ENCODE measurements around the gene COL4A6. TPM values are rescaled to one million over a fixed set of nuclear protein-coding genes. Genes with fewer than 3 reads are reported as not detected.
"Not testable (repeated sequence)": the region's sequence is repeated elsewhere in the genome, so short reads cannot be mapped to it uniquely, and the experiment has no call there.

COL4A6 gene
- total RNA-seq, 2 experiments from 2014 or later = not detected

DNA sequence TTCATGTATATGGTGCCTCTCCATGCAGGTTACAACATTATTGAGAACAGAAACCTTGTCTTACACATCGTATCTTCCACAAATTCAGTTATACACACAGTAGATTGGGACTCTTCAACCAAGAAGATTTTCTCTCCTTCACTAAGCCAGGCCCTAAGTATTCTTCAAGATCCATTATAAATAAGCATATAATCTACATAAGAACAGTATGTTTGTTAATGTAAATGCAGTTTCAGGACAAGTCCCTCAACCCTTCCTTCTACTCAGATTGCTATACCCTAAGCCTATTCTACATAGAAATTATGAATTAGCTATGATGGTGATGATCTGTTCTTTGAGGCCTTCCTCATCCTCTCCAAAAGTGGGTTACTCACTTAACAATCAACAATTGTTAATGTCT is 41.2 kb downstream of the COL4A6 start:
- Histone ChIP-seq H3K79me2 (ENCODE audit: insufficient read depth, low read depth, low read length) (no peaks in the 10 kb centered on the region), H3K4me3 (ENCODE audit: low read depth, low read length, poor library complexity, severe bottlenecking) (no peak overlapping the region), H3K4me2 (ENCODE audit: low read length) (no peak overlapping the region), H3K4me1 (ENCODE audit: insufficient read depth, low read length, poor library complexity, severe bottlenecking) (no peaks in the 10 kb centered on the region), H3K9me2 (ENCODE audit: insufficient read depth, low read length) (no peaks in the 10 kb centered on the region), H3K27ac (ENCODE audit: low read depth, low read length, poor library complexity, severe bottlenecking) (no peak overlapping the region), H3K36me3 (ENCODE audit: insufficient read depth, low read length) (no peaks in the 10 kb centered on the region), H2AFZ (ENCODE audit: low read length) (no peak overlapping the region), H4K20me1 (ENCODE audit: insufficient read depth, low read length) (no peaks in the 10 kb centered on the region), H3K9me3 (ENCODE audit: low read length) (no peaks in the 10 kb centered on the region)
- no peak for DNase-seq (ENCODE audit: low spot score)
- intact Hi-C loops (cut with micrococcal nuclease; ENCODE audit: unreplicated experiment) = no loop called here
- no TSS peak for BruUV-seq (replicated peaks)
- CTCF ChIA-PET (ENCODE audit: unreplicated experiment) = no interaction called here
- TF ChIP-seq, protein P1, sequence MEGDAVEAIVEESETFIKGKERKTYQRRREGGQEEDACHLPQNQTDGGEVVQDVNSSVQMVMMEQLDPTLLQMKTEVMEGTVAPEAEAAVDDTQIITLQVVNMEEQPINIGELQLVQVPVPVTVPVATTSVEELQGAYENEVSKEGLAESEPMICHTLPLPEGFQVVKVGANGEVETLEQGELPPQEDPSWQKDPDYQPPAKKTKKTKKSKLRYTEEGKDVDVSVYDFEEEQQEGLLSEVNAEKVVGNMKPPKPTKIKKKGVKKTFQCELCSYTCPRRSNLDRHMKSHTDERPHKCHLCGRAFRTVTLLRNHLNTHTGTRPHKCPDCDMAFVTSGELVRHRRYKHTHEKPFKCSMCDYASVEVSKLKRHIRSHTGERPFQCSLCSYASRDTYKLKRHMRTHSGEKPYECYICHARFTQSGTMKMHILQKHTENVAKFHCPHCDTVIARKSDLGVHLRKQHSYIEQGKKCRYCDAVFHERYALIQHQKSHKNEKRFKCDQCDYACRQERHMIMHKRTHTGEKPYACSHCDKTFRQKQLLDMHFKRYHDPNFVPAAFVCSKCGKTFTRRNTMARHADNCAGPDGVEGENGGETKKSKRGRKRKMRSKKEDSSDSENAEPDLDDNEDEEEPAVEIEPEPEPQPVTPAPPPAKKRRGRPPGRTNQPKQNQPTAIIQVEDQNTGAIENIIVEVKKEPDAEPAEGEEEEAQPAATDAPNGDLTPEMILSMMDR (conservative IDR thresholded peaks at IDR 0.05; ENCODE audit: low read length) = no peak
- TF ChIP-seq EZH2phosphoT487 (IDR thresholded peaks at IDR 0.05; ENCODE audit: borderline replicate concordance, low read depth, low read length) = no peak
- POLR2A ChIA-PET = no interaction called here

DNA sequence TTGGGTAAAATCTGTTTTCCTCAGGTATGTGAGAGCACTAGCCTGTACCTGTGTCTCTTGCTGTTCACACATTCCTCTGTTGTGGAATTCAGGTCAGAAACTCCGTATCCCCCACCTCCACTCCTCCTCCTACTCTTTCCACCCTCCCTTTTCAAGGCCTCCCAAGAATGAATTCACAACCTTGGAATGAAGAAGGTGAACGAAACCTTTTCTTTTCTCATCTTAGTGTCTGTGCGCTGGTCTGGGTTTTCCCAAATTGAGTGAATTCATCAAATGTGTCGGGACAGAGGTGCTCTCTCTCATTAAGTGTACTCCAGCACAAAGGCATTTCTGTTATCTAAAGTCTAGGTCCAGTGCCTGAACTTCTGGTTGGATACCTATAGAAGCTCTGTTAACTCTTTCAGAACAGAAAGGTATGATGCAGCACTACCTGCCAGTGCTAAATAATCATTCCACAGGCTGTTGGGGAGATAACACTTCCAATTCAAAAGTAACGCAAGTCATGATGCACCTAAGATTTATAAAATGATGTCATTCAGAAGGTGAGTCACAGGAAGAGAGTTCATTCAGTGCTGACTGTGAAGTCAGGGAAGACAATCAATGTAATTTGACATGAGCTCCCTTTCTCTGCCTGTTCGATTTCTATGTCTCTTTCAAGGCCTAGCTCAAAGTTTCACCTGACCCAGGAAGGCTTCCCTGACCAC is 41.9 kb downstream of the COL4A6 start:
- H3K36me3 ChIP-seq (ENCODE audit: insufficient read depth, low read length) = no peaks in the 10 kb centered on the region
- H3K4me3 ChIP-seq (ENCODE audit: low read depth, low read length, poor library complexity, severe bottlenecking) = no peak overlapping the region
- intact Hi-C loops (cut with micrococcal nuclease; ENCODE audit: unreplicated experiment) = no loop called here
- H2AFZ ChIP-seq (ENCODE audit: low read length) = no peak overlapping the region
- POLR2A ChIA-PET = no interaction called here
- CTCF ChIA-PET (ENCODE audit: unreplicated experiment) = no interaction called here
- no peaks in the 10 kb centered on the region for H3K9me2 ChIP-seq (ENCODE audit: insufficient read depth, low read length)
- no TSS peak for BruUV-seq (replicated peaks)
- H3K4me2 ChIP-seq (ENCODE audit: low read length) = no peak overlapping the region
- H3K27ac ChIP-seq (ENCODE audit: low read depth, low read length, poor library complexity, severe bottlenecking) = no peak overlapping the region
- H3K4me1 ChIP-seq (ENCODE audit: insufficient read depth, low read length, poor library complexity, severe bottlenecking) = no peaks in the 10 kb centered on the region
- TF ChIP-seq, protein P1 (conservative IDR thresholded peaks at IDR 0.05; ENCODE audit: low read length) = no peak
- no peak for TF ChIP-seq EZH2phosphoT487 (IDR thresholded peaks at IDR 0.05; ENCODE audit: borderline replicate concordance, low read depth, low read length)
- no peaks in the 10 kb centered on the region for H4K20me1 ChIP-seq (ENCODE audit: insufficient read depth, low read length)
- H3K9me3 ChIP-seq (ENCODE audit: low read length) = no peaks in the 10 kb centered on the region
- DNase-seq (ENCODE audit: low spot score) = no peak
- no peaks in the 10 kb centered on the region for H3K79me2 ChIP-seq (ENCODE audit: insufficient read depth, low read depth, low read length)

DNA sequence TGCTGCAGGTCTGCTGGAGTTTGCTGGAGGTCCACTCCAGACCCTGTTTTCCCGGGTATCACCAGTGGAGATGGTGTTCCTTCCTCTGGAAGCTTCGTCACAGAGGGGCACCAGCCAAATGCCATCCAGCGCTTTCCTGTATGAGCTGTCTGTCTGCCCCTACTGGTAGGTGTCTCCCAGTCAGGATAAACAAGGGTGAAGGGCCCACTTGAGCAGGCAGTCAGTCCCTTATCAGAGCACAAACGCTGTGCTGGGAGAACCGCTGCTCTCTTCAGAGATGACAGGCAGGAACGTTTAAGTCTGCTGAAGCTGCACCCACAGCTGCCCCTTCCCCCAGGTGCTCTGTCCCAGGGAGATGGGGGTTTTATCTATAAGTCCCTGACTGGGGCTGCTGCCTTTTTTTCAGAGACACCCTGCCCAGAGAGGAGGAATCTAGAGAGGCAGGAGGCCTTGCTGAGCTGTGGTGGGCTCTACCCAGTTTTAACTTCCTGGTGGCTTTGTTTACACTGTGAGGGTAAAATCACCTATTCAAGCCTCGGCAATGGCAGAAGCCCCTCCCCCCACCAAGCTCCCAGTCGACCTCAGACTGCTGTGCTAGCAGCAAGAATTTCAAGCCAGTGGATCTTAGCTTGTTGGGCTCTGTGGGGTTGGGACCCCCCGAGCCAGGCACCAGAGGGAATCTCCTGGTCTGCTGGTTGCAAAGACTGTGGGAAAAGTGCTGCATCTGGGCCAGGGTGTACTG is 47.1 kb downstream of the COL4A6 start:
- H4K20me1 ChIP-seq (ENCODE audit: insufficient read depth, low read length); H2AFZ ChIP-seq (ENCODE audit: low read length); POLR2A ChIA-PET; CTCF ChIA-PET (ENCODE audit: unreplicated experiment); H3K36me3 ChIP-seq (ENCODE audit: insufficient read depth, low read length); DNase-seq (ENCODE audit: low spot score); H3K4me3 ChIP-seq (ENCODE audit: low read depth, low read length, poor library complexity, severe bottlenecking); intact Hi-C loops (cut with micrococcal nuclease; ENCODE audit: unreplicated experiment); H3K79me2 ChIP-seq (ENCODE audit: insufficient read depth, low read depth, low read length); BruUV-seq (replicated peaks); H3K9me3 ChIP-seq (ENCODE audit: low read length); H3K4me1 ChIP-seq (ENCODE audit: insufficient read depth, low read length, poor library complexity, severe bottlenecking); H3K27ac ChIP-seq (ENCODE audit: low read depth, low read length, poor library complexity, severe bottlenecking); H3K4me2 ChIP-seq (ENCODE audit: low read length); H3K9me2 ChIP-seq (ENCODE audit: insufficient read depth, low read length): not testable (repeated sequence)

Measured in OCI-LY7 (cell line).